Smooth muscle cell (in vitro differentiated cells): Measurements from ENCODE around the gene P2RY2. TPM values are rescaled to one million over a fixed set of nuclear protein-coding genes. Genes with fewer than 3 reads are reported as not detected.

Experiments
- DNase-seq: peaks from one replicate; lab custom pipeline; 2025; ENCODE audit not compliant: unreplicated experiment; lab: John Stamatoyannopoulos, UW
- H2AFZ ChIP-seq: fragments of 200-600 bp; sonication (generic); 2 replicates; pipeline ENCODE4 v1.6.0; 2016; ENCODE audit warnings: antibody characterized with exemption, low read depth, mild to moderate bottlenecking
- H3F3A ChIP-seq: fragments of 200-600 bp; sonication (generic); 2 replicates; pipeline ENCODE4 v1.6.0; 2017; ENCODE audit warnings: antibody characterized with exemption, low read depth
- H3K27ac ChIP-seq: fragments of 200-600 bp; sonication (generic); 2 replicates; pipeline ENCODE4 v1.5.1; 2016; ENCODE audit warnings: low read depth, mild to moderate bottlenecking
- H3K27me3 ChIP-seq: fragments of 200-600 bp; sonication (generic); 2 replicates; pipeline ENCODE4 v1.6.1; 2016; ENCODE audit warnings: low read depth, mild to moderate bottlenecking
- H3K36me3 ChIP-seq: fragments of 200-600 bp; sonication (generic); 2 replicates; pipeline ENCODE4 v1.5.1; 2016; ENCODE audit warnings: low read depth
- H3K4me1 ChIP-seq: fragments of 200-600 bp; sonication (generic); 2 replicates; pipeline ENCODE4 v1.5.1; 2016; ENCODE audit warnings: low read depth
- H3K4me2 ChIP-seq: fragments of 200-600 bp; sonication (generic); 2 replicates; pipeline ENCODE4 v1.6.0; 2016; ENCODE audit warnings: mild to moderate bottlenecking
- H3K4me3 ChIP-seq: fragments of 200-600 bp; sonication (generic); 2 replicates; pipeline ENCODE4 v1.5.1; 2016; ENCODE audit warnings: mild to moderate bottlenecking
- H3K79me2 ChIP-seq: fragments of 200-600 bp; sonication (generic); 2 replicates; pipeline ENCODE4 v1.6.0; 2016; ENCODE audit warnings: low read depth, mild to moderate bottlenecking
- H3K9ac ChIP-seq: fragments of 200-600 bp; sonication (generic); 2 replicates; pipeline ENCODE4 v1.6.0; 2016; ENCODE audit warnings: low read depth
- H3K9me3 ChIP-seq: fragments of 200-600 bp; sonication (generic); replicated peaks from 2 replicates; pipeline ENCODE4 v1.5.1; 2016; ENCODE audit warnings: low read depth
- H4K20me1 ChIP-seq: fragments of 200-600 bp; sonication (generic); 2 replicates; pipeline ENCODE4 v1.6.0; 2016; ENCODE audit warnings: low read depth
- CTCF ChIP-seq: fragments of 200-600 bp; sonication (generic); IDR thresholded peaks from 2 replicates; pipeline ENCODE4 v1.5.1; 2017; ENCODE audit warnings: borderline replicate concordance, mild to moderate bottlenecking, antibody characterized with exemption; ENCODE audit not compliant: insufficient read depth, poor library complexity, severe bottlenecking
- WGBS: methylation state at CpG from one replicate; pipeline ENCODE4 v1.1.7; 2016; ENCODE audit warnings: low lambda C conversion rate; 5-methylcytosine and 5-hydroxymethylcytosine counted together
- polyA plus RNA-seq: library from polyadenylated mRNA; unstranded; fragments of >200 nt; fragmentation: Nextera tagmentation; extraction: Ambion mirVana; gene quantifications from 2 replicates; pipeline ENCODE4 v1.2.1, GENCODE V29; 2016
- total RNA-seq: library from RNA; depleted of rRNA; stranded (reverse); fragments of >200 nt; gene quantifications from 2 replicates; pipeline ENCODE4 v1.2.3, GENCODE V29; 2014

The P2RY2 gene
- total and polyA plus RNA-seq, 2 experiments from 2014 or later, result 5.8 TPM; not detected in 1

GRCh38 chr11:73201888-73202780 is 15.9 kb upstream of the P2RY2 start:
- H3K36me3 ChIP-seq, result no peaks in the 10 kb centered on the region
- no peaks in the 10 kb centered on the region for H4K20me1 ChIP-seq
- DNase-seq, result no peak
- H3K79me2 ChIP-seq, result no peaks in the 10 kb centered on the region
- no peaks in the 10 kb centered on the region for H3K9me3 ChIP-seq
- no peaks in the 10 kb centered on the region for H3F3A ChIP-seq
- H3K4me3 ChIP-seq, result no peak overlapping the region
- 86% methylated on average over 8 of the region's 8 CpGs for WGBS
- H3K9ac ChIP-seq, result no peak overlapping the region
- H3K4me1 ChIP-seq, result peaks cover 23% of the 10 kb centered on the region
- peak overlapping the region; percentile 78 for H3K27ac ChIP-seq
- H3K27me3 ChIP-seq, result no peaks in the 10 kb centered on the region
- H3K4me2 ChIP-seq, result no peak overlapping the region
- no peak for TF ChIP-seq CTCF
- no peak overlapping the region for H2AFZ ChIP-seq

GRCh38 chr11:73203322-73203721 is 14.8 kb upstream of the P2RY2 start:
- peaks cover 23% of the 10 kb centered on the region for H3K4me1 ChIP-seq
- no peaks in the 10 kb centered on the region for H3K27me3 ChIP-seq
- DNase-seq, result no peak
- 93% methylated on average over 6 of the region's 6 CpGs for WGBS
- no peak for TF ChIP-seq CTCF
- no peak overlapping the region for H3K9ac ChIP-seq
- no peak overlapping the region for H3K4me3 ChIP-seq
- H4K20me1 ChIP-seq, result no peaks in the 10 kb centered on the region
- no peak overlapping the region for H2AFZ ChIP-seq
- no peak overlapping the region for H3K4me2 ChIP-seq
- no peaks in the 10 kb centered on the region for H3K9me3 ChIP-seq
- H3K27ac ChIP-seq, result no peak overlapping the region
- no peaks in the 10 kb centered on the region for H3F3A ChIP-seq
- no peaks in the 10 kb centered on the region for H3K36me3 ChIP-seq
- no peaks in the 10 kb centered on the region for H3K79me2 ChIP-seq

- no peak overlapping the region for H3K4me2 ChIP-seq
- H3K9ac ChIP-seq, result no peak overlapping the region
- H3K27ac ChIP-seq, result no peak overlapping the region
- DNase-seq, result no peak
- no peaks in the 10 kb centered on the region for H3F3A ChIP-seq
- no peaks in the 10 kb centered on the region for H3K36me3 ChIP-seq
- H3K4me3 ChIP-seq, result no peak overlapping the region
- no peak for TF ChIP-seq CTCF
- H3K9me3 ChIP-seq, result no peaks in the 10 kb centered on the region
- peaks cover 23% of the 10 kb centered on the region for H3K4me1 ChIP-seq
- H3K79me2 ChIP-seq, result no peaks in the 10 kb centered on the region
- WGBS, result 94% methylated on average over 4 of the region's 4 CpGs
- H2AFZ ChIP-seq, result no peak overlapping the region
- H3K27me3 ChIP-seq, result no peaks in the 10 kb centered on the region
- H4K20me1 ChIP-seq, result no peaks in the 10 kb centered on the region
These were observed 14.3 kb upstream of the P2RY2 start for GRCh38 chr11:73203790-73204189.
